ENCODE data around the gene NOTCH3. TPM values are rescaled to one million over a fixed set of nuclear protein-coding genes. Genes with fewer than 3 reads are reported as not detected.

NOTCH3 gene
- total and polyA plus RNA-seq, 2 donors from 2014 or later, result 15.1 to 92.3 TPM

GRCh38 chr19:15244808-15245207 lies 44.0 kb upstream of the NOTCH3 start:
- intact Hi-C loops (cut with DNase I), result no loop called here
- TF ChIP-seq, protein P1, sequence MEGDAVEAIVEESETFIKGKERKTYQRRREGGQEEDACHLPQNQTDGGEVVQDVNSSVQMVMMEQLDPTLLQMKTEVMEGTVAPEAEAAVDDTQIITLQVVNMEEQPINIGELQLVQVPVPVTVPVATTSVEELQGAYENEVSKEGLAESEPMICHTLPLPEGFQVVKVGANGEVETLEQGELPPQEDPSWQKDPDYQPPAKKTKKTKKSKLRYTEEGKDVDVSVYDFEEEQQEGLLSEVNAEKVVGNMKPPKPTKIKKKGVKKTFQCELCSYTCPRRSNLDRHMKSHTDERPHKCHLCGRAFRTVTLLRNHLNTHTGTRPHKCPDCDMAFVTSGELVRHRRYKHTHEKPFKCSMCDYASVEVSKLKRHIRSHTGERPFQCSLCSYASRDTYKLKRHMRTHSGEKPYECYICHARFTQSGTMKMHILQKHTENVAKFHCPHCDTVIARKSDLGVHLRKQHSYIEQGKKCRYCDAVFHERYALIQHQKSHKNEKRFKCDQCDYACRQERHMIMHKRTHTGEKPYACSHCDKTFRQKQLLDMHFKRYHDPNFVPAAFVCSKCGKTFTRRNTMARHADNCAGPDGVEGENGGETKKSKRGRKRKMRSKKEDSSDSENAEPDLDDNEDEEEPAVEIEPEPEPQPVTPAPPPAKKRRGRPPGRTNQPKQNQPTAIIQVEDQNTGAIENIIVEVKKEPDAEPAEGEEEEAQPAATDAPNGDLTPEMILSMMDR (IDR thresholded peaks at IDR 0.05; ENCODE audit: borderline replicate concordance, extremely low read depth, insufficient read depth), result no peak
- Histone ChIP-seq H3K36me3 (ENCODE audit: control insufficient read depth in 2 of 3, insufficient read depth in 3 of 3, low read length in 3 of 3) (peaks cover 5 to 48% (median 39%) of the 10 kb centered on the region in 3 donors), H3K9me3 (ENCODE audit: control insufficient read depth in 2 of 3, insufficient read depth in 1 of 3, low read length in 3 of 3) (no peaks in the 10 kb centered on the region), H3K27ac (ENCODE audit: low read depth in 2 of 2, low read length in 2 of 2) (peak overlapping the region in 1 of 2 donors; percentile 52), H3K4me3 (ENCODE audit: low read length in 3 of 3) (no peak overlapping the region), H3K9ac (ENCODE audit: low read length in 3 of 3) (no peak overlapping the region), H3K4me1 (ENCODE audit: control insufficient read depth in 2 of 3, insufficient read depth in 2 of 3, low read depth in 1 of 3, low read length in 3 of 3) (peaks cover 8 to 30% (median 21%) of the 10 kb centered on the region in 3 donors), H3K27me3 (ENCODE audit: control insufficient read depth, insufficient read depth, low read length) (no peaks in the 10 kb centered on the region)
- FAIRE-seq (no peak), DNase-seq (no peak)

DNA sequence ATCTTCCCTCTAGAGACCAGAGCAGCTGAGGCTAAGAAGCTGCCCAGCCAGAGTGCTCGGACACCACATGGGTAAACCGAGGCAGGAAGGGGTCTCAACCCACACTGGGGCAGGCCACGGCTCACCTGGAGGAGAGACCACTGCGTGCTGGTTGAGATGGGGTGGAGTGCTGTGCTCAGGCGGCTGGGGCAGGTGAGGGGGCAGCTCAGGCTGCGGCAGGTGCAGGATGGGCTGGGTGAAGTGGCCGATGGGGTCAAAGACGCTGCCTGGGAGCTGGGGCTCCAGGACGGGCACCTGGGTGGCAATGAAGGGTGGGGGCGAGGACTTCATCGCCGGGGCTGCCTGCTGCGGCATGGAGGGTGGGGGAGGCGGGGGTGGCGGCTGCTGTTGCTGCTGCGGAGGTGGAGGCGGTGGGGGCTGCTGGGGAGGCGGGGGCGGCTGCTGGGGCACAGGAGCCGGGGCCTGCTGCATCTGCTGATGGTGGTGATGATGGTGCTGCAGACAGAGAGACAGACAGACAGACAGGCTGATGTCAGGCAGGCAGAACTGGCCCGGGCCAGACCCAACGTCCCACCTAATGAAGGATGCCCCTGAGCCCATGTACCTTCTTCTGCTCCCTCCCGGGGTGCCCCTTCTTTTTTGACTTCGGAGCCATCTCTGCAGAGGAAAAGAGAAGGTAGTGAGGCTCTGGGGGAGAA lies 43.5 kb upstream of the NOTCH3 start:
- Histone ChIP-seq H3K9me3 (ENCODE audit: control insufficient read depth in 2 of 3, insufficient read depth in 1 of 3, low read length in 3 of 3) (no peaks in the 10 kb centered on the region), H3K4me3 (ENCODE audit: low read length in 3 of 3) (no peak overlapping the region), H3K9ac (ENCODE audit: low read length in 3 of 3) (no peak overlapping the region), H3K27me3 (ENCODE audit: control insufficient read depth, insufficient read depth, low read length) (no peaks in the 10 kb centered on the region), H3K4me1 (ENCODE audit: control insufficient read depth in 2 of 3, insufficient read depth in 2 of 3, low read depth in 1 of 3, low read length in 3 of 3) (peaks cover 4 to 24% (median 16%) of the 10 kb centered on the region in 3 donors), H3K27ac (ENCODE audit: low read depth in 2 of 2, low read length in 2 of 2) (peak overlapping the region in 1 of 2 donors; percentile 52), H3K36me3 (ENCODE audit: control insufficient read depth in 2 of 3, insufficient read depth in 3 of 3, low read length in 3 of 3) (peaks cover 5 to 51% (median 40%) of the 10 kb centered on the region in 3 donors)
- intact Hi-C loops (cut with DNase I), result no loop called here
- FAIRE-seq (no peak), DNase-seq (peak in 1 of 5 donors; percentile 71)
- TF ChIP-seq, protein P1 (IDR thresholded peaks at IDR 0.05; ENCODE audit: borderline replicate concordance, extremely low read depth, insufficient read depth), result no peak

- FAIRE-seq (no peak), DNase-seq (peak in 1 of 5 donors; percentile 72)
- H3K9me3 ChIP-seq (ENCODE audit: control insufficient read depth in 2 of 3, insufficient read depth in 1 of 3, low read length in 3 of 3), result no peaks in the 10 kb centered on the region
- H3K27me3 ChIP-seq (ENCODE audit: control insufficient read depth, insufficient read depth, low read length), result no peaks in the 10 kb centered on the region
- intact Hi-C loops (cut with DNase I), result no loop called here
- no peak overlapping the region for H3K9ac ChIP-seq (ENCODE audit: low read length in 3 of 3)
- H3K4me1 ChIP-seq (ENCODE audit: control insufficient read depth in 2 of 3, insufficient read depth in 2 of 3, low read depth in 1 of 3, low read length in 3 of 3), result peaks cover 0 to 18% (median 7%) of the 10 kb centered on the region in 3 donors
- TF ChIP-seq, protein P1 (IDR thresholded peaks at IDR 0.05; ENCODE audit: borderline replicate concordance, extremely low read depth, insufficient read depth), result no peak
- peaks cover 5 to 46% (median 40%) of the 10 kb centered on the region in 3 donors for H3K36me3 ChIP-seq (ENCODE audit: control insufficient read depth in 2 of 3, insufficient read depth in 3 of 3, low read length in 3 of 3)
- H3K27ac ChIP-seq (ENCODE audit: low read depth in 2 of 2, low read length in 2 of 2), result no peak overlapping the region
- no peak overlapping the region for H3K4me3 ChIP-seq (ENCODE audit: low read length in 3 of 3)
Observed at GRCh38 chr19:15243236-15243957, 42.6 kb upstream of the NOTCH3 start.

Data from kidney (tissue), 14 donors.